HG03378 (cell line): ENCODE measurements around the gene CLCA1.
A peak's percentile ranks its signal among the peaks of the same experiment; 100 is the strongest.

Experiments used
- ATAC-seq: cut with Tn5 transposase; IDR thresholded peaks from one replicate; pipeline ENCODE4 v1.9.1; 2021; ENCODE audit warnings: mild to moderate bottlenecking, moderate library complexity; ENCODE audit not compliant: unreplicated experiment

CLCA1 gene

DNA sequence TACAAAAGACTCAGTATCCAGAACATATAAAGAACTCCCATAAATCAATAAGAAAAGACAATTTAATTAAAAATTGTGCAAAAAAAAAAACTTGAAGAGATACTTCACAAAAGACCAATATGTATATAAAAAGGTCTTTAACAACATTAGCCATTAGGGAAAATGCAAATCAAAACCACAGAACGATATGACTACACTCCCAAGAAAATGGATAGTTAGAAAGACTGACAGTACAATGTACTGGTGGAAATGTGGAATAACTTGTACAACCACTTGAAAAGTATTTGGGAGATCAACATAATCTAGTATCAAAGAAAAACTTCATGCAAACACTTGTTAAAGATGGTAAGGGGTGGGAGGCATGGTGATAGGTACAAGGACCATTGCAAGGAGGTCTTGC, 3.9 kb upstream of the CLCA1 start:
- no peak for ATAC-seq

DNA sequence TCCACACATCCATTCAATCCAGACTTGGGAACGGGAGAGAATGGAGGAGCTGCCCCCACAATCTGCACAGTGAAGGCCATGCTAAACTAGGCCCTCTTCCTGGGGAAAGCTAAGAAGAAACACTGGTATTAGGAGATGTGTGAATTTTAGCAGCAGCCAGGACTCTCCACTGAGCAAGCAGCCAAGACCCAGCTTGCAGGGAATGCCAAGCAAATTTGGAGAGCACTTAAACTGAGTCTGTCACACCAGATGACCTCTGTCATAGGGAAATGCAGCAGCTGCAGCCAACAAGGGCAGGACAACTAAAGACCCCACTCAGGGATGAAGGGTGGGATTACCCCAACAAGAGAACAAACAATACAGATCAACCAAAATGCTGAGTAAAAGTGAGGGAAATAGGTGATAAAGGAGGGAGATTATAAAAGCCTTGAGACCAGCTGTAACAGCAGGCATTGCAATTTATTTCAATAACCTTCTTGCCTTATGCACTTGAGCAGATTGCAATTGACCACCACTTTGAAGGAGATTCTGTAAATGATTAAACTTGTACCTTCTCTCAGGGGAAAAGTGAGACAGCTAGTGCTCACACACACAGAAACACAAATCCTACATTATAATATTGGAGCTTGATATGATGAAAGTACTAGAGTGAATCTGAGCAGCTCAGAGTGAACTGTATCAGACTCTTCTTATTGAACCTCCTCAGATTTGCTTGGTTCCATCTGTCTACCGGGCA, 2.5 kb upstream of the CLCA1 start:
- ATAC-seq: no peak

DNA sequence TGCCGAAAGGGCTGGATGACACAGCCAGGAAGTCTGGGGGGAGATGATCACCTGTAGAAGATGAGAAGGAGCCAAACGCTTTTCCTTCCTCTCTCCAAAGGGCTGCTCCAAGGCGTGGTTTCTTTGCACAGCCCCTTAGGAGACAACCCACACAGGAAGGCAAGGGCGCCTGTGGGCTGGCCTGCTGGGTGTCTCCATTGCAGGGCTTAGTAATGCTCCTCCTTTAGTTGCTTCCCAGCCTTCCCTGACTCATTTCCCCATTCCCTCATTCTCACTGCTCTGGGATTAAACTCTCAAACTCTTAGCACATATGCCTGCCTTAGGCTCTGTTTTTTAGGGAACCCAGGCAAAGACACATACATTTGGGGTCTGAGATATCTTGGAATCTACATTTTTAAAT, 1.7 kb upstream of the CLCA1 start:
- no peak for ATAC-seq

DNA sequence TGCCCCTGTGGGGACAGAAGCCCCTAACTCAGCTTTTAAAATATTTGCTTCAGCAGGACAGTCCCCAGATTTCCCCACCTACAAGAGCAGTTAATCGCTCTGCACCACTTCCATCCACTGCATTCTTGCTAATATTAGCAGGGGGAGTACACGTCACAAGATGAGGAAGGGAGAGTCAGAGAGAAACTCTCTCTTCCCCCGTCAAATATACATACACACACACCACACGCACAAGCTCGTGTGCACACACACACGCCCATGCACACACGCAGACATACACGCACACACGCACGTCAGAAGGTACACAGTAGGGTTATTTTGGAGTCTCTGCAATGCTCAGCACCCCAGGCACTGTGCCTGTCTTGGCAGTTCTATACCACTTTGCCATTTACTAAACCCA, 2.1 kb downstream of the CLCA1 start:
- ATAC-seq: no peak

DNA sequence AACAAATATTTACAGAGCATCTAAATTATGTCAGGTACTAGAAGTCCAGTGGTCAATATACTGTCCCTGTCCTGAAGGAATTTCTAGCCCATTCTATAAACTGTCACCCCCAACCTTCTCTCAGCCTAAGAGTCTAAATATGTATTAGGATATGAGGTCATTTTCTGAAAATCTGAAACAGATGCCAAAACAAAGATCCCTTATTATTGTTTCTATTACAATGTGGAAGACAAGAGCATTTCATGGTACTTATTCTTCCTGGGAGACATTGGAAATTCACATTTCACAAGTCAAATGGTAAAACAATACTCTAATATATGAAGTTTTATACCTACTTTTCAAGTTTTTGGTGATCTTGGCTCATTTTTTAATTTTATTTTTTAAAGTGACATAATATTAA, 2.6 kb downstream of the CLCA1 start:
- ATAC-seq: no peak

DNA sequence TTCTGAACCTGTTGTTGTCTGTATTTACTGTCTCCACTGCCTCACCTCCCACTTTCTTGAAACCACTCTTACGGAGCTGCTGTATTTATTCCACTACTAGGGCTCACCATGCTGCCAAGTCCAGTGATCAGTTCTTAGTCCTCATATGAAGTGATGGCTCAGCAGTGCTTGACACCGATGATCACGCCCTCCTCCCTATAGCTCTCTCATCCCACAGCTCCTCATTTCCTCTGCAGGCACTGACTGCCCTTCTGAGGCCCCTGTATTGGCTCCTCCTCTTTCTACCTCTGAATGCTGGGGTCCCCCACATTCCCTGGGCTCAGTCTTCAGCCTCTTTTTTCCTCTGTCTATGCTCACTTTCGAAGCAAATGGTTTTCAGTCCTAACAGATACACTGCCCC, 3.4 kb downstream of the CLCA1 start:
- no peak for ATAC-seq

DNA sequence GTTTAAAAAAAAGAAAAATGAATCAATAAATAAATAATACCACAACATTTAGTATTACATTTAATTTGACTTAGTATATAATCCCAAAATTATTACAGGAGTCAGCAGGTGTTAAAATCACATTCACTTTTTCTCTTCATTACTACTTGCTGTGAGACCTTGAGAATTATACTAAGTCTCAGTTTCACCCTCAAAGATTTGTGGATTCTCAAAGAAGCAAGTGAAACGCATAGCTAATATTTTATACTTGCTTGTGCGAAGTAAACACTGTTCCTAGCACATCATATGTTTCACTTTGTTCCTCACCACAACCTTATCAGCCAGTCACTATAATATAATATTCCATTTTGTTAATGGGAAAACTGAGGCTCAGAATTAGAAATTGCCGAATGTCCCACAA, 4.0 kb downstream of the CLCA1 start:
- peak; percentile 50 for ATAC-seq

DNA sequence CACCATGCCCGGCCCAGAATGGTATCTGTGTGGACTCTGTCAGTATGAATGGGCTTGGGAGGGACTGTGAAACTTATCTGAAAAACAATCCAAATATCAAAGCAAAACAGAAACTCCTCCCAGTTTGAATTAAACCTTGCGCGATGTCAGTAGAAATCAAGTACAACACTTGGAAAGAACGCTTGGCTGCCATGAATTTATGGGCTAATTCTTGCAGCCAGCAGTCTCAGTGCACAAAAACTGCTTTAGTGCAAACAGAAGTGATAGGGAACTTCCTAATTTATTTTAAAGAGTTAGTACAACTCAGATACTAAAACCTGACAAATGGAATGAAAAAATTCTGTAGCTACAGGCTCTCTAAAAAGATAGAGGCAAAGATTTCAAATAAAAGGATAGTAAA, 8.5 kb downstream of the CLCA1 start:
- ATAC-seq: no peak

DNA sequence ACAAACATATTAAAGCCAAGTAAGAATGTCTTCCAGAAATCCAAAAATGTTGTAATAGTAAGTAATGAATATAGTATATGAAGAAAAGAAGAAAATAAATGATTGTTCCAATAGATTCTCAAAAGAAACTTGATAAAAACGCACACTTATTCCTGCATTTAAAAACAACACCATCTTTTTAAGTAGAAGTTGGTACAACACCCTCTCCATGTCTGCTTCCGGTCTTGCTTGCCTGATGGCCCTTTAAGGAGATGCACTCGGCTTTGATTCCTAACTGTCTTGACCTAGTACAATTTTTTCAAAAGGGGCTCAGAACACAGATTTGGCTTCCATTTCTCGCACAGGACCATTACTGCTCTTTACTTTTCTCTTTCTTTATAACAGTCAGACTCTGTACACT, 9.0 kb downstream of the CLCA1 start:
- ATAC-seq: no peak

DNA sequence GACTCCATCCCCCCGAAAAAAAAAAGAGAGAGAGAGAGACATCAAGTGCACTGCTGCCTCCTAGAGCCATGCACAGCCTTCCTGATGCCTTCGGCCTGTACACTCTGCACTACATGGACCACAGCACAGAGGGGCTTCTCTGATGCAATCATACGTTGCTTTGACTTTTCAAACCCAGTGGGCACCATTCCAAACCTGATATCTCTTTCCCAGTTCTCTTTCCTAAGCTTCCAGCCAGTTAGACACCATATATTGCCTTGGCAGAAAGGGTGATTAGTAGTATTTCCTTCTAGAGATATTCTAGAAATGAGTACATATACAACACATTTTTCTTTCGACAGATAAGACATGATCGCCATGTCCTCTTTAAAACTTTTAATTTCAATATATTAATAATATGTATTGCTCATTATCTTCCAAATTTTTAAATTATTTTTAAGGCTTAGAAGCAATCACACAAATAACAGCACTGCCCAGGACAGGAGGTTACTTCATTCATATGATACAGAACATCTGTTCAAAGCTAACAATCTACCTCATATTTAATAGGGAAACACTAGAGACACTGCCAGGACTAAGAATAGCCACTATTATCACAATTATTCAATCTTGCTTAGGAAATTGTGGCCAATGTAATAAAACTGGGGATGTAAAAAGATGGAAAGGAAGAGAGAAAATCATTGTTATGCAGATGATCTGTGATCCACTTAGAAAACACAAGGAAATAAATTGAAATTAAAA, 9.9 kb downstream of the CLCA1 start:
- ATAC-seq: no peak

DNA sequence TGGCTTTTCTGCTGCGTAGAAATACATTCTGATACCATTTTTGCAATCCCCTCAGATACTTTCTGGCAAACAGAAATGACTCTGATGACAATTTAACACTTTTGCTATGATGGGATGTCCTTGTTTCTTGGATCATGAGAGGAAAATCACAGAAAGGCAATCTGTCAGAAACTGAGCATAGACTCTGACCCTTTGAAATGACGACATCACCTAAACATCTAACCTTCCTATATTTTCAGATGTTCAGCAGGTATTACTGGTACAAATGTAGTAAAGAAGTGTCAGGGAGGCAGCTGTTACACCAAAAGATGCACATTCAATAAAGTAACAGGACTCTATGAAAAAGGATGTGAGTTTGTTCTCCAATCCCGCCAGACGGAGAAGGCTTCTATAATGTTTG, 13.2 kb downstream of the CLCA1 start:
- ATAC-seq: no peak

DNA sequence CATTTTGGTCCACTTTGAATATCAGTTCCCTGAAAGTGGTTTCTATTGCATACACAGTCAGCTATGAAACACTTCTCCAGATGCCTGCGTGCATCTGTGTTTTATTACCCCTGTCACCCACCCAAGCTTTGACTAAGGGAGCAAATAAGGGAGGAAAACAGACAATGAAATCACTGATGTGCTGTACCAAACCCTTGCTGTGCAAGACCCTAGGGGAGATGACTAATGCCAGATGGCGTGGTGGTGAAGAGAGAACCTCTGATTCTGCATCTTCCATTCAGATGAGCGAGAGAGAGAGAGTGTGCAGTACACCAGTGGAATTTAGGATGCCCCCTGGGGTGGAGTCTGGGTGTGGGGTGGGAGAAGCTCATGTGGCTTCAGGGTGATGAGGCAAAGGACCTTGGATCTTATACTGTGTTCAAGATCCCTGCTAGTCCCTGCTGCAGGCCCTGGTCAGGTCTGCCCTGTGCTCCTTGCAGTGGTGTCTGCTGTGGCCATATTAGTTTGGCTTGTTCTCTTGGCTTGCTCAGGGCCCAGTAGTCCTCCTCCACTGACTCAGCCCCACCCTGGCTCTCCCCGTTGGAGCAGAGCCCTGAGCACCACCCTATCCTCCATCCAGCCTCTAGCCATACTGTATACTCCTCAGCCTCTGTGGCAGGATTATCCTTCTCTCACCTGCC, 18.5 kb downstream of the CLCA1 start:
- no peak for ATAC-seq

DNA sequence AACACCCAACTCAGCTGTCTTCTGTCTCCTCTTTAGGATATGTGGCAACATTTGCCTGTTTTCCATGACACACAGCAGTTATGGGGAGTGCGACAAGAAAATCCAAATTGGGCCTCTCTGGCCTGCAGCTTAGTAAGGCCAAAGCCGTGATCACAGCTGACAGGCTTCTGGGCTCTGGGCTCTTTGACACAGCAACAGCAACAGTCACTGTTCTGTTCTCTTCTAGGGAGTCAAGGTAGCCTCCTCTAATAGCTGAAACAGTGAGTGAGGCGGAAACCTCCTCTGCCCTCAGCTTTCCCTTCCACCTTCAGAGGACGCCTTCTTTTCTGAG, 19.0 kb downstream of the CLCA1 start:
- ATAC-seq: no peak

DNA sequence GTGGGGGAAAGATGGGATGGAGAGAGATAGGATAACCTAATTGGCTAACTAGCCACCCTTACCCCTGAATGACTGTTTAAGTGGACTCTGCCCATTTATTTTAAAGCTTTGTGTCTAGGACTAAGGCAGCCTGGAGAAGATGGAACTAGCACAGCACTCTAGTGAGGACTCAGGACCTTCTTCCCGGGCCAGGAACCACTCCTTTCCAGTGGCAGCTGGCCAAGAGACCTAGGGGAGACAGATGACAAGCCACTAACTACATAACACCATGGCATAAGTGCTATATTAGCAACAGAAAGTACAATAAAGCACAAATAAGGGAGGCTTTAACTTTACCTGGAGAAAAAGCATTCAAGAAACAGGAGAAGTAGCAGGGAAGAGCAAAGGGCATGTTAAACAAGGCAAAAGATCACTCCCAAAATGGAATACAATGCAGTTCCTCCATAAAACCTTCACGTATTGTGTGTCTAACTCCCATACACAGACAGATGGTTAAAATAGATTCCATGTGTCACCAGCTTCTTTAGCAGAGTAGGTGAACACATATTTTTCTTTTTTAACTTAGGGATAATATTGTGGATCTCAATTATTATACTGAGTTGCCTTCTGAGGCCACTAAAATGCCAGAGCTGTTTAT, 20.6 kb downstream of the CLCA1 start:
- no peak for ATAC-seq

DNA sequence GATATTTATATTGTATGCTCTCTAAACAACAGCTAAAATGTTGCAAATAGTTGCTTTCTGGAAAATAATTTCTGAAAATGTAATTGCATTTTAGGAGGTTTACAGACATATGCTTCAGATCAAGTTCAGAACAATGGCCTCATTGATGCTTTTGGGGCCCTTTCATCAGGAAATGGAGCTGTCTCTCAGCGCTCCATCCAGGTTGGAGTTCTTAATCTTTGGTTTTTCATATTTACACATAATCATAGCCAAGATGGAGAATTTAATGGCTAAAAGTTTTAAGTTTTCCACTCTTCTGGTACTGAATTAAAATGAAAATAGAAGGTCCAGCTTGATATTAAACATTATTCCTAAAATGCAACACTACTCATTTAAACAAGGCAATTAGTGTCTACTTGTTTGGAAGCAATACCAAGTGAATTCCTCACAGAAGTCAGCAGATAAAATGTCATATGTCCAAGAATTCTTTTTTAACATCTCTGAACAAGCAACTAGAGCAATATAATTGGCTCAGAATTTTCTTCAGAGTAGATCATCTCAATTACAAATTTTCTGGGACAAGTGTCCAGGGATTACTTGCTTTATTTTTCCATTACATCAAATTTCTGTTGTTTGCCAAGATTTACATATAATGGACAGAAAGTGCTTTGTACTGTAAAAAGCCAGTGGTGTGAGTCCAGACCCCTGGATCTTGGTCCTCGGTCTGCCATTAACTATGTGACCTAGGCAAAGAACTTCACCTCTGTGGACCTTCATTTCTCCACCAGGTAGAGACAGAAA, 22.6 kb downstream of the CLCA1 start:
- no peak for ATAC-seq

DNA sequence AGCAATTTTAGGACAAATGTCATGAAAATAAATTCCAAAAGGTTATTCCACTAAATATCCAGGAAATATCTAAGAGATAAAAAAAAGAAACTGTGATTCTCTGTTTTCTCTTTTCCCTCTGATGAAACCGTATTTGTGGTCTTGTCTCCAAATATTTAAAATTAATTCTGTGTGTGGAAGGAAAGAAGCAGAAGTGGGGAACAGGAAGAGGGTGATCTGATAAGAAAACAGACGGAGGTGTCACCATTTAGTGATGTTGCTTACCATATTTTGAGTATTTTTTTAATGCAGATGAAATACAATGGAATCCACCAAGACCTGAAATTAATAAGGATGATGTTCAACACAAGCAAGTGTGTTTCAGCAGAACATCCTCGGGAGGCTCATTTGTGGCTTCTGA, 29.6 kb downstream of the CLCA1 start:
- ATAC-seq: no peak

DNA sequence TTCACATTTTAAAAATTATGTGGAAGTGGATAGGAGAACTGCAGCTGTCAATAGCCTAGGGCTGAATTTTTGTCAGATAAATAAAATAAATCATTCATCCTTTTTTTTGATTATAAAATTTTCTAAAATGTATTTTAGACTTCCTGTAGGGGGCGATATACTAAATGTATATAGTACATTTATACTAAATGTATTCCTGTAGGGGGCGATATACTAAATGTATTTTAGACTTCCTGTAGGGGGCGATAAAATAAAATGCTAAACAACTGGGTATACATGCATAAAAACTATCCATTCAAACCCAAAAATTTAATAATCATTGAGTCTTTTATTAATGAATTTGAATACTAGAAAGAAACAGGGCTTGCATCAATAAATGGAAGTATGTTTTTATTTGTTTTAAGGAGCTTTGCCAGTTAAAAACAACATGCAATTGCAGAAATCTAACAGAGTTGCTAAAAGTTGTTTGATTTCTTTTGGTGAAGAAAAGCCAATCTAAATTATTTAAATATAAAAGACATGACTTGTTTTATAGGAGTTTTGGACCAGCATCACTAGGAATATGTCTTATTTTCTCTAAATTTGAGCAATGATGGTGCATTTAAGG, 31.4 kb downstream of the CLCA1 start:
- ATAC-seq: peak; percentile 55

DNA sequence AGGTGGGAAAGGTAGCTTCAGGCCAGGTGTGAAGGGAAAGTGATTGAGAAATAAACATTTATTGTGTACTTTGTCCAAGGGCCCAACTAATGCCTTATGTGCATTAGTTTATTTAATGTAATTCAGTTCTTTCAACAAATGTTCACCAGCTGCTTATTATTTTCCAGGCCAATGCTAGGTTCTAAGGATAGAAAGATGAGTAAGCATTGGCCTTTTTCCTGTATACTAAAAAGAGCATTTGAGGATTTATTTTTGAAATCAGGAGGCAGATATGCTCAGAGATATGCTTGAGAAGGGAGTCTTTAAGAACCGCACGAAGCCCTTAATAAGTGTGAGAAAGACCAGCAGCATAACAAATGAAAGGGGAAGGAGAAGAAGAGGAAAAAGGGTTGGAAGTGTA, 32.0 kb downstream of the CLCA1 start:
- no peak for ATAC-seq

DNA sequence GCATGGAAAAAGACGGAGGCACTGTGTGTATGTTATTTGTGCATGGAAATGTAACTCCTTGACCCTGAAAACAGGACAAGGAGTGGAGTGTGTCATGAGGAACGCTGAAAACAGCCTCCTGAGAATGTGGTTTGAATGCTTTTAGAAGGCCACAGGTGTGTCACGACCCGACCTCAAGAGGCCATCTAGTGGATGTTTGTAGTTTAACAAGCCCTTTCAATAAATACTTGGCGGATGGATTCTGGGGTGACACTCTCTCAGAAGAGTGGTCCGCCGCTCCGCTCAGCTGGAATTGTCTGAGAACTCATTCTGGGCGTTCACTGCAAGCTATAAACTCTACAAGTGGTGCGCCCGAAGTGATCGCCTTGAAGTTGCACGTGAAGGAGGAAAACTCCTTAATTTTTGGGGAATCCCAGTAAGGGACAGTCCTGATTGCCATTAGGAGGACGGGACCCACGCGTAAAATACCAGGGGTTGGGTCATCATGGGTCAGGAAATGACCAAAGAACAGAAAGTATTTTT, 33.5 kb downstream of the CLCA1 start:
- peak; percentile 73 for ATAC-seq

DNA sequence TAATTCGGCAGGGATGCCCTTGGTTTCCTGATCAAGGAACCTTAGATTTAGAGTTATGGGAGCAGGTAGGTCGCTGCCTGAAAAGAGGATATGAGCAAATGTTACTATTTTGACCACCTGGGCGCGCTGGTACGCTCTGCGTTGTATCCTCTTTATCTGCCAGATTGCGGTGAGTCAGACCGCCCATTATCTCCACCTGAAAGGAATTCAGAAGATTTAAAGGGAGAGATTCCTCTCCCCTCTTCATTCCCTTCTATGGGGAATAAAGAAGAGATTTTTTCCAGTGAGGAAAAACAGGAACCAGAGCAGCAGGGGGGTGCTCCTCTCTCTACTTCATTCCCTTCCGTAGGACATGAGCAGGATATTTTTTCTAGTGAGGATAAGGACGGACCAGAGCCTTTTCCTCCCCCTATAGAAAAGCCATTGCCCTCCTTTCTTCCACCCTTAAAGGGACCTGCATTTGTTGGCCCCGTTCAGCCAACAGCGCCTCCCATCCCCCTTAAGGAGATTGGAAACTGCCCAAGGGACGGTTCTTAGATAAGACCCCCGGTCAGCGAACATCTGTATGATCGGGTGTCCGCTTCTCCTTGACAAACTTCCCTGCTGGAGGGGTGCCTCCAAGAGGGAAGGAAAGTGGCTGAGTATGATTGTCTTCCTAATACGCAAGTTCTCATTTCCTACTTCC, 34.1 kb downstream of the CLCA1 start:
- peak; percentile 30 for ATAC-seq
